PC-9 (cell line): ENCODE results near the gene RPS6KA6. TPM values are rescaled to one million over a fixed set of nuclear protein-coding genes. Genes with fewer than 3 reads are reported as not detected.

Source experiments
- Bru-seq: library from RNA; stranded (reverse); fragments of 400-500 nt; gene quantifications from one replicate; lab custom pipeline; 2021; lab: Mats Ljungman, UMichigan
- BruChase-seq, 2 experiments: library from RNA; stranded (reverse); fragments of 400-500 nt; gene quantifications; one replicate each; lab custom pipeline; 2021; lab: Mats Ljungman, UMichigan
- BruUV-seq: library from RNA; stranded (reverse); fragments of 400-500 nt; replicated peaks from 2 replicates; lab custom pipeline; 2021; lab: Mats Ljungman, UMichigan
- CTCF ChIA-PET: fragments of 300-600 bp; sonication (Branson Sonifier 250); formaldehyde crosslinking; loops from one replicate; lab custom pipeline; 2022; ENCODE audit warnings: antibody characterized with exemption; lab: Charles Lee
- POLR2A ChIA-PET: fragments of 300-600 bp; sonication (Branson Sonifier 250); formaldehyde crosslinking; loops from one replicate; lab custom pipeline; 2022; ENCODE audit warnings: antibody characterized with exemption; ENCODE audit not compliant: unreplicated experiment; lab: Charles Lee
- DNase-seq, 2 experiments: peaks; one replicate each; pipeline versions ENCODE4 v3.0.0 to v3.0.0-alpha.2; 2015 to 2022; ENCODE audit warnings: mixed read lengths in 1 of 2
- H2AFZ ChIP-seq: fragments of 200-600 bp; sonication (generic); 2 replicates; pipeline ENCODE4 v1.8.1; 2017; ENCODE audit warnings: antibody characterized with exemption
- H3F3A ChIP-seq: fragments of 200-600 bp; sonication (generic); 2 replicates; pipeline ENCODE4 v1.8.1; 2017; ENCODE audit warnings: antibody characterized with exemption, mild to moderate bottlenecking, low read depth; ENCODE audit not compliant: insufficient read depth
- H3K27ac ChIP-seq: fragments of 200-600 bp; sonication (generic); 2 replicates; pipeline ENCODE4 v1.6.1; 2016; ENCODE audit warnings: mixed run types
- H3K27me3 ChIP-seq: fragments of 200-600 bp; sonication (generic); 2 replicates; pipeline ENCODE4 v1.6.1; 2016; ENCODE audit warnings: low read depth, mixed run types; ENCODE audit not compliant: insufficient read depth
- H3K36me3 ChIP-seq: fragments of 200-600 bp; sonication (generic); 2 replicates; pipeline ENCODE4 v1.6.1; 2016; ENCODE audit warnings: low read depth, mixed run types
- H3K4me1 ChIP-seq: fragments of 200-600 bp; sonication (generic); replicated peaks from 2 replicates; pipeline ENCODE4 v1.6.1; 2016; ENCODE audit warnings: mixed run types; ENCODE audit not compliant: insufficient read depth
- H3K4me2 ChIP-seq: fragments of 200-600 bp; sonication (generic); 2 replicates; pipeline ENCODE4 v1.6.1; 2017; ENCODE audit warnings: mixed run types
- H3K4me3 ChIP-seq: fragments of 200-600 bp; sonication (generic); 2 replicates; pipeline ENCODE4 v1.6.1; 2016; ENCODE audit warnings: mixed run types
- H3K79me2 ChIP-seq: fragments of 200-600 bp; sonication (generic); 2 replicates; pipeline ENCODE4 v1.6.1; 2017; ENCODE audit warnings: low read depth, mixed run types
- H3K9me2 ChIP-seq: fragments of 200-600 bp; sonication (generic); 2 replicates; pipeline ENCODE4 v1.8.1; 2017; ENCODE audit warnings: mild to moderate bottlenecking; ENCODE audit not compliant: insufficient read depth
- H3K9me3 ChIP-seq: fragments of 200-600 bp; sonication (generic); 2 replicates; pipeline ENCODE4 v1.8.1; 2016; ENCODE audit warnings: low read depth; ENCODE audit not compliant: insufficient read depth
- H4K20me1 ChIP-seq: fragments of 200-600 bp; sonication (generic); 2 replicates; pipeline ENCODE4 v1.8.1; 2017; ENCODE audit not compliant: insufficient read depth
- EZH2 ChIP-seq: fragments of 200-600 bp; sonication (generic); IDR thresholded peaks from 2 replicates; pipeline ENCODE4 v1.8.0; 2017; ENCODE audit warnings: antibody characterized with exemption, low read depth
- intact Hi-C: fragments of 100-400 bp; cut with micrococcal nuclease; formaldehyde crosslinking; loops from one replicate; pipeline ENCODE4 v1.10.0; 2022; ENCODE audit not compliant: unreplicated experiment
- long read RNA-seq: library from polyadenylated mRNA; stranded (forward); transcript quantifications from one replicate; pipeline ENCODE4 v2.0.0, GENCODE V29; 2022
- total RNA-seq: library from RNA; stranded (reverse); gene quantifications from 2 replicates; pipeline ENCODE4 v1.2.3, GENCODE V29; 2021
- TF ChIP-seq, protein P1 (sequence below): fragments of 200-600 bp; sonication (generic); conservative IDR thresholded peaks from 2 replicates; pipeline ENCODE4 v1.6.1; 2017; ENCODE audit warnings: mixed run types, antibody characterized with exemption, mild to moderate bottlenecking, moderate library complexity

Gene RPS6KA6
- total RNA-seq (5.7 and 6.5 TPM in 2 replicates), Bru-seq, nascent RNA (percentile 51 among the genes with signal in this experiment), BruChase-seq, experiment 1, labeled RNA remaining after a 2-hour chase (percentile 61 among the genes with signal in this experiment), BruChase-seq, experiment 2, labeled RNA remaining after a 6-hour chase (percentile 50 among the genes with signal in this experiment)
- long read RNA-seq, partial matches to known transcripts = 1 of 3 reads
- long read RNA-seq, other reads (novel, unspliced or antisense) = 1 of 3 reads

GRCh38 chrX:84187533-84188319 is at the start of gene RPS6KA6:
Gene RPS6KA6 (minus strand): TSS chrX:84188199. CDS start chrX:84187899, 300 bp downstream.
- H3K79me2 ChIP-seq = no peaks in the 10 kb centered on the region
- no peak within 1 kb of the TSS for H3K27ac ChIP-seq
- no peaks in the 10 kb centered on the region for H3K9me2 ChIP-seq
- CTCF ChIA-PET = interaction anchor here (0.6 to 0.8 kb wide), 2 partner anchors 49 to 141 kb away, joined by 6 to 7 read pairs; no protein-coding TSS in a partner anchor
- peak within 1 kb of the TSS; percentile 78 for H3K4me3 ChIP-seq
- intact Hi-C loops = loop anchor here (5.0 to 10.0 kb wide), 2 partner anchors 73 to 140 kb away; no protein-coding TSS in a partner anchor
- no peaks in the 10 kb centered on the region for H3K36me3 ChIP-seq
- H3F3A ChIP-seq = no peaks in the 10 kb centered on the region; the same call in 1 of the 2 replicates
- H3K9me3 ChIP-seq = no peaks in the 10 kb centered on the region
- H4K20me1 ChIP-seq = no peaks in the 10 kb centered on the region
- no TSS peak for BruUV-seq
- TF ChIP-seq, protein P1, sequence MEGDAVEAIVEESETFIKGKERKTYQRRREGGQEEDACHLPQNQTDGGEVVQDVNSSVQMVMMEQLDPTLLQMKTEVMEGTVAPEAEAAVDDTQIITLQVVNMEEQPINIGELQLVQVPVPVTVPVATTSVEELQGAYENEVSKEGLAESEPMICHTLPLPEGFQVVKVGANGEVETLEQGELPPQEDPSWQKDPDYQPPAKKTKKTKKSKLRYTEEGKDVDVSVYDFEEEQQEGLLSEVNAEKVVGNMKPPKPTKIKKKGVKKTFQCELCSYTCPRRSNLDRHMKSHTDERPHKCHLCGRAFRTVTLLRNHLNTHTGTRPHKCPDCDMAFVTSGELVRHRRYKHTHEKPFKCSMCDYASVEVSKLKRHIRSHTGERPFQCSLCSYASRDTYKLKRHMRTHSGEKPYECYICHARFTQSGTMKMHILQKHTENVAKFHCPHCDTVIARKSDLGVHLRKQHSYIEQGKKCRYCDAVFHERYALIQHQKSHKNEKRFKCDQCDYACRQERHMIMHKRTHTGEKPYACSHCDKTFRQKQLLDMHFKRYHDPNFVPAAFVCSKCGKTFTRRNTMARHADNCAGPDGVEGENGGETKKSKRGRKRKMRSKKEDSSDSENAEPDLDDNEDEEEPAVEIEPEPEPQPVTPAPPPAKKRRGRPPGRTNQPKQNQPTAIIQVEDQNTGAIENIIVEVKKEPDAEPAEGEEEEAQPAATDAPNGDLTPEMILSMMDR = no peak
- TF ChIP-seq EZH2 = no peak
- POLR2A ChIA-PET = no interaction called here
- peak within 1 kb of the TSS; percentile 96 for H2AFZ ChIP-seq
- H3K4me2 ChIP-seq = peak within 1 kb of the TSS; percentile 85
- DNase-seq = peak in 1 of 2 experiments; percentile 34
- peaks cover 9% of the 10 kb centered on the region; the same call in 1 of the 2 replicates for H3K4me1 ChIP-seq
- H3K27me3 ChIP-seq = no peaks in the 10 kb centered on the region

GRCh38 chrX:84224741-84225140 is 36.7 kb upstream of the RPS6KA6 start:
- intact Hi-C loops = no loop called here
- no peak overlapping the region for H3K4me2 ChIP-seq
- no peak overlapping the region for H2AFZ ChIP-seq
- no peak for DNase-seq
- no TSS peak for BruUV-seq
- ChIA-PET CTCF (no interaction called here), POLR2A (no interaction called here)
- H3K27me3 ChIP-seq = no peaks in the 10 kb centered on the region
- TF ChIP-seq, protein P1 = no peak
- no peak for TF ChIP-seq EZH2
- H3K27ac ChIP-seq = no peak overlapping the region
- H3K36me3 ChIP-seq = no peaks in the 10 kb centered on the region
- H4K20me1 ChIP-seq = no peaks in the 10 kb centered on the region
- no peaks in the 10 kb centered on the region for H3K9me3 ChIP-seq
- H3K9me2 ChIP-seq = no peaks in the 10 kb centered on the region
- H3K79me2 ChIP-seq = no peaks in the 10 kb centered on the region
- H3K4me1 ChIP-seq = no peaks in the 10 kb centered on the region
- H3K4me3 ChIP-seq = no peak overlapping the region
- H3F3A ChIP-seq = no peaks in the 10 kb centered on the region

DNA sequence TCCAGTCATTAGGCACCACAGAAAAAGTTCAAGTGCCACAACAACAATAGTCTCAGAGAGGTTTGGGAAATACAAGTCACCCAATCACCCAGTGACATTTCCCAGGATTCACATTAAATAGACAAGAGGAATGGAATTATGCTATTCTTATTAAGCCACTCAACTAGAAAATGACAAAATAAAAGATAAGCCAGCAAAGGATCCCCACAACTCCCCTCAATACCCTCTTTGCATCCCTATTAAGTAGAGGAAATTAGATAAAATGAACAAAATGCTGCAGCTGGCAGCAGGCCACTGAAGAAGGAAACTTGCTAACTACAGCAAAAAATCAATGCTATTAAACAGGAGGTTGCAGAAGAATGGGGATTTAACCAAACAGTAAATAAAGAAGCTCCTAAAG is 35.3 kb upstream of the RPS6KA6 start:
- CTCF ChIA-PET = no interaction called here
- no peak for TF ChIP-seq EZH2
- TF ChIP-seq, protein P1 = no peak
- H2AFZ ChIP-seq = no peak overlapping the region
- H3K4me1 ChIP-seq = no peaks in the 10 kb centered on the region
- intact Hi-C loops = no loop called here
- H3F3A ChIP-seq = no peaks in the 10 kb centered on the region
- H3K36me3 ChIP-seq = no peaks in the 10 kb centered on the region
- H3K27ac ChIP-seq = no peak overlapping the region
- no peak overlapping the region for H3K4me3 ChIP-seq
- H3K79me2 ChIP-seq = no peaks in the 10 kb centered on the region
- no peaks in the 10 kb centered on the region for H3K9me2 ChIP-seq
- no peaks in the 10 kb centered on the region for H3K9me3 ChIP-seq
- H4K20me1 ChIP-seq = no peaks in the 10 kb centered on the region
- DNase-seq = no peak
- BruUV-seq = no TSS peak
- no peak overlapping the region for H3K4me2 ChIP-seq
- POLR2A ChIA-PET = no interaction called here
- no peaks in the 10 kb centered on the region for H3K27me3 ChIP-seq
